AG04449 (cell line): ENCODE results near the gene NT5C1B.

Experiments
- CTCF ChIA-PET: fragments of 350-600 bp; formaldehyde crosslinking; extraction: SDS; loops from one replicate; lab custom pipeline; 2021; ENCODE audit warnings: antibody characterized with exemption; lab: Yijun Ruan, JAX
- POLR2A ChIA-PET: fragments of 400-600, 350-600 bp; formaldehyde crosslinking; extraction: SDS; loops from one replicate; lab custom pipeline; 2020; ENCODE audit warnings: antibody characterized with exemption, inconsistent platforms; lab: Yijun Ruan, JAX
- DNase-seq: peaks from one replicate; pipeline ENCODE4 v3.0.0-alpha.2; 2010; ENCODE audit warnings: low read depth, low spot score
- H3K4me3 ChIP-seq: 2 replicates; pipeline ENCODE4 v1.5.1; 2011; ENCODE audit warnings: low read depth, mild to moderate bottlenecking, control low read depth, low read length
- CTCF ChIP-seq: IDR thresholded peaks from one replicate; pipeline ENCODE4 v1.5.1; 2011; ENCODE audit warnings: mild to moderate bottlenecking, moderate library complexity, low read length, control low read depth, inconsistent platforms; ENCODE audit not compliant: insufficient read depth; ENCODE audit errors: missing control alignments

The NT5C1B gene

DNA sequence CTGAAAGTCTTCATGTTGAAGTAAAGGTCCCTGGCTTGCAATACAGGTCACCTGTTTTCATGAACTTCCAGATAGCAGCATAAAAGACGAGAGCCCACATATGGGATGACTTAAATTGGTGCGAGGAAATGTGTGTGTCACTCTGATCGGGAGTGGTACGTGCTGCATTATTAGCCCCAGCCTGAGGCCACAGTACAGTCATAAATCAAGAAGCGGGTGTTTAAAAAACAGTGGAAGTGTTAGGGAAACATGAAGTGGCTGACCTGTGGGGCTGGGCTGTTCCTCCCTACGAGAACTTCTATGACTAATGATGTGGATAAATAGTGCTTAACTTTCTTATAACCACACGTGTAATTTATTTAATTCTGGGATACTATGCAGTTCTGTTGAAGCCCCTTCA, 53.3 kb downstream of the NT5C1B start:
- no peak overlapping the region for H3K4me3 ChIP-seq
- ChIA-PET CTCF (interaction anchor here (7.1 kb wide), 1 partner anchor 16 kb away, joined by 64 read pairs; no protein-coding TSS in a partner anchor), POLR2A (no interaction called here)
- no peak for TF ChIP-seq CTCF
- DNase-seq: no peak

DNA sequence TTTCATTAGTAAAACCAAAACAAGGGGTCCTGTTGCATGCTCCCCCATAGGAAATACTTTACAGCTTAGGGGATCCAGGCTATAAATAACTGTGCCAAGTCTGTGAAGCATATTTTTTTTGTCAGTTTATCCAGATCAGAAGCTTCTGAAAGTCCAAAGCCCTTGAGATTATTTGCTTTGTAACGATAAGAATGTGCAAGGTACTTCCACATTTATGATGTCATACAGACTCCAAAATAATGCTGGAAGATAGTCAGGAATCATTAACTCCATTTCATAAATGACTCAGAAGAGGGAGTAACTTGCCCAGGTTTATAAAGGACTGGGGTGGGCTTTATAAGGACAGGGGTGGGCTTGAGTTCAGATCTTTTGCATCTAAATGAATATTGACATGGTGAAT, 58.2 kb downstream of the NT5C1B start:
- POLR2A ChIA-PET: no interaction called here
- no peak overlapping the region for H3K4me3 ChIP-seq
- no peak for DNase-seq
- no peak for TF ChIP-seq CTCF
- CTCF ChIA-PET: interaction anchor here (7.1 kb wide), 1 partner anchor 11 kb away, joined by 64 read pairs; no protein-coding TSS in a partner anchor

DNA sequence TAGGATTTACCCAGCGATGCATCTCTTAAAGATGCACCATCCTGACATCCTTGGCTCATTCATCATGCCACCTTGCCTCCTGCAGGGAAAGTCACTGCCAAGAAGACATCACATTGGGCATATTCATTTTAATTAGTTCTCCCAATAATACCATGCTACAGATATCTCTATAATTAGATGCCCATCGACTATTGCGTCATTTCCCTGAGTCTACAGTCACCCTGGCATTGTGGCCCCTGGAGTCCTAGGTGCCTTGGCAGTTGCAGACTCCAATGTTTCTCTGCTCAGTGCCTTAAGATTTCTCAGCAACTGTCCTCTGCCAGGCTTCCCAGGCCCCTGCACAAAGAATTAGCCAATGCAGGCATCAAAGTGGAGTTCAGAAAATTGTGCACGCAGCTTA, 61.5 kb downstream of the NT5C1B start:
- ChIA-PET CTCF (no interaction called here), POLR2A (no interaction called here)
- no peak for DNase-seq
- TF ChIP-seq CTCF: no peak
- H3K4me3 ChIP-seq: no peak overlapping the region

DNA sequence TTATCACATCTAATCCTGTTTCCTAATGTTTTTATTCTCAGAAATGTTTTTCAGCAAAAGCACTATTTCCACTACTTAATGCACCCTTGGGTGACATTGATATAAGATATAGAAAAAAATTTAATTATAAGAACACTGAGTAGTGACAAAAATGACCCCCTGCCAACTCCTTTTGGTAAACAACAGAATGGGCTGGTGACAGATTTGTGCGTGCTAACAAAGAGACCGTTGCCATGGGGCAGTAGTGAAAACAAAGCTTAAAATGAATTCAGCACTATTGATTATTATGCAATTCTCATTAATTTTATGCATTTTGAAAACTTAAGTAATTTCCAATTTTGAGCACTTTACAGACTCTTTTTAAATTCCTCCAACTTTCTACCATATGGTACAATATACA, 62.0 kb downstream of the NT5C1B start:
- POLR2A ChIA-PET: no interaction called here
- no peak for TF ChIP-seq CTCF
- DNase-seq: no peak
- CTCF ChIA-PET: interaction anchor here (1.5 to 2.3 kb wide), 2 partner anchors 223 to 836 kb away, joined by 3 to 11 read pairs; no protein-coding TSS in a partner anchor
- no peak overlapping the region for H3K4me3 ChIP-seq

GRCh38 chr2:18526429-18526828, 62.9 kb downstream of the NT5C1B start:
- ChIA-PET CTCF (interaction anchor here (1.5 to 2.3 kb wide), 2 partner anchors 224 to 837 kb away, joined by 3 to 11 read pairs; no protein-coding TSS in a partner anchor), POLR2A (no interaction called here)
- no peak overlapping the region for H3K4me3 ChIP-seq
- TF ChIP-seq CTCF: no peak
- DNase-seq: no peak

DNA sequence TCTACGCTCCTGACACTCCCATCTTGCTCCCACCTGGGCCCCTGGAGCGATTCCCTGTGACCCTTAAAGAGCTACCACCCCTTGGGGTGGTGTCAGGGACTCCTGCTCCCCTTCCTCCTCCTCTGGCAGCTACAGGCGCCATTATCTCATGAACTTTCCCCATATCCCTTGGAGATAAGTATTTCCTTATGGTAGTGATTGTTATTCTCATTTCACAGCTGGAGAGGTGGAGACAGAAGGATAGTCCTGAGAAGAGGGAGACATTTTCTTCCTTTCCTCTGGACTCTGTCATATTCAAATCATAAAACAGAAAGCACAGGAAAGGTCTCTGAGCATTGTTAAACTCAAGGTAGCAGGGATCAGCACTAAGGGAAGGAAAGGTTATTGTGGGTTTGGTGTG, 63.5 kb downstream of the NT5C1B start:
- no peak for TF ChIP-seq CTCF
- DNase-seq: no peak
- ChIA-PET CTCF (interaction anchor here (1.5 to 2.3 kb wide), 2 partner anchors 224 to 838 kb away, joined by 3 to 11 read pairs; no protein-coding TSS in a partner anchor), POLR2A (no interaction called here)
- H3K4me3 ChIP-seq: no peak overlapping the region
